Measurements from ENCODE around the gene TCOF1. TPM values are rescaled to one million over a fixed set of nuclear protein-coding genes. Genes with fewer than 3 reads are reported as not detected.

TCOF1 gene
- total RNA-seq, 2 donors from 2014 or later = 17.5 to 18.1 TPM

DNA sequence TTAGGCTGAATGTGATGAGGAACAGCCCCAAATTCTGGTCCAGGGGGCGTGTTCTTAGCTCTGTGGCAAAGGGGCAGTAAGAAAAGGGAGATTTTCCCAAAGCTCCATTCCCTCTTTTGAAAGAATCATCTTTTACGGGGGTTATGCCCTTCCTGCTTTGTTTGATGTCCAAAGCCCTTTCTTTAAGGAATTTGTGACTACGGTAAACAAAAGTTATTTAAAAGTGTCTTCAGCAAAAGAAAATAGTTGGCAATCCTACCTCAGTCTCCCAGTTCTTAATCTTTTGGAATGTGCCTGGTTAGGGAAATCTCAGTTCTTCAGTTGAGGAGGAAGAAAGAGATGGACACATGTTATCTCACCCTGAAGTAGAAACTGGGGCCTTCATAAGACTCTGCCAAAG lies 30.4 kb upstream of the TCOF1 start:
- Histone ChIP-seq H3K36me3 (no peaks in the 10 kb centered on the region), H3K4me1 (no peaks in the 10 kb centered on the region), H3K27me3 (no peaks in the 10 kb centered on the region), H3K9me3 (no peaks in the 10 kb centered on the region), H3K4me3 (no peak overlapping the region), H3K27ac (no peak overlapping the region)
- no peak for DNase-seq (ENCODE audit: low spot score)
- TF ChIP-seq, protein P1, sequence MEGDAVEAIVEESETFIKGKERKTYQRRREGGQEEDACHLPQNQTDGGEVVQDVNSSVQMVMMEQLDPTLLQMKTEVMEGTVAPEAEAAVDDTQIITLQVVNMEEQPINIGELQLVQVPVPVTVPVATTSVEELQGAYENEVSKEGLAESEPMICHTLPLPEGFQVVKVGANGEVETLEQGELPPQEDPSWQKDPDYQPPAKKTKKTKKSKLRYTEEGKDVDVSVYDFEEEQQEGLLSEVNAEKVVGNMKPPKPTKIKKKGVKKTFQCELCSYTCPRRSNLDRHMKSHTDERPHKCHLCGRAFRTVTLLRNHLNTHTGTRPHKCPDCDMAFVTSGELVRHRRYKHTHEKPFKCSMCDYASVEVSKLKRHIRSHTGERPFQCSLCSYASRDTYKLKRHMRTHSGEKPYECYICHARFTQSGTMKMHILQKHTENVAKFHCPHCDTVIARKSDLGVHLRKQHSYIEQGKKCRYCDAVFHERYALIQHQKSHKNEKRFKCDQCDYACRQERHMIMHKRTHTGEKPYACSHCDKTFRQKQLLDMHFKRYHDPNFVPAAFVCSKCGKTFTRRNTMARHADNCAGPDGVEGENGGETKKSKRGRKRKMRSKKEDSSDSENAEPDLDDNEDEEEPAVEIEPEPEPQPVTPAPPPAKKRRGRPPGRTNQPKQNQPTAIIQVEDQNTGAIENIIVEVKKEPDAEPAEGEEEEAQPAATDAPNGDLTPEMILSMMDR (IDR thresholded peaks at IDR 0.05) = no peak

DNA sequence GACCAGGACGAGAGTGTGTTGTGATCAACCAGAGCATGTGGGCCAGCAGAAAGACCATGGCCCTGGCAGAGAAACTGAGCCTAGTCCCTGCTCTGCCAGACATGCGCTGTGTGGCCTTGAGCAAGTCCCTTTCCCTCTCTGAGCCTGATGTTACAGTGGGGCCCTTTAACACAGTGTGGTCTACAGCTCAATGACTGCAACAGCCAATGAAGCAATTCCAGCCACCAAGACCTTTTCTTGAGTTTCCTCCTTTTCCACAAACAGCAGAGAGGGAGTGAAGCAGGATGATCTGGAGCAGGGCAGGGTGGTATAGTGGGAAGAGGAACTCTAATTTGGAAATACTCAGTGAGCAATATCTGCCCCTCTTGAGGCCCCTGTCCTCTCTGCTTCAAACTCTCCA lies 29.0 kb upstream of the TCOF1 start:
- DNase-seq (ENCODE audit: low spot score) = no peak
- no peaks in the 10 kb centered on the region for H3K27me3 ChIP-seq
- H3K36me3 ChIP-seq = no peaks in the 10 kb centered on the region
- H3K9me3 ChIP-seq = no peaks in the 10 kb centered on the region
- TF ChIP-seq, protein P1 (IDR thresholded peaks at IDR 0.05) = no peak
- no peak overlapping the region for H3K27ac ChIP-seq
- no peak overlapping the region for H3K4me3 ChIP-seq
- no peaks in the 10 kb centered on the region for H3K4me1 ChIP-seq

DNA sequence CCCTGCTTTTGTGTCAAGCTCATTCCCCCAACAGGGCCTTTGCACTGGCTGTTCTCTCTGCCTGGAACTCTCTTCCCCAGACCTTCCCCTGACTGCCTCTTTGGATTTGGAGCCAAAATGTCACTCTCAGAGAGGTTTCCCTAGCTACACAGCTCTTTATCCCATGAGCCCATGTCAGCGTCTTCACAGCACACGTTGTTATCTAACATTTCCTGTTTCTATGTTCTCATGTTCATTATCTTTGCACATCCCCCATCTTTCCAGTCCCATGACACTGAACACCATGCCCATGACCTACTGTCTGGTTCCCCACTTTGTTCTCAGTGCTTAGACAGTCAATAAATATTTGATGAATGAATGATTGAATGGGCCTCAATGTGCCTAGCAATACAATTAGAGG lies 28.5 kb upstream of the TCOF1 start:
- no peaks in the 10 kb centered on the region for H3K27me3 ChIP-seq
- H3K9me3 ChIP-seq = no peaks in the 10 kb centered on the region
- H3K27ac ChIP-seq = no peak overlapping the region
- TF ChIP-seq, protein P1 (IDR thresholded peaks at IDR 0.05) = no peak
- H3K4me3 ChIP-seq = no peak overlapping the region
- no peaks in the 10 kb centered on the region for H3K36me3 ChIP-seq
- no peak for DNase-seq (ENCODE audit: low spot score)
- no peaks in the 10 kb centered on the region for H3K4me1 ChIP-seq

DNA sequence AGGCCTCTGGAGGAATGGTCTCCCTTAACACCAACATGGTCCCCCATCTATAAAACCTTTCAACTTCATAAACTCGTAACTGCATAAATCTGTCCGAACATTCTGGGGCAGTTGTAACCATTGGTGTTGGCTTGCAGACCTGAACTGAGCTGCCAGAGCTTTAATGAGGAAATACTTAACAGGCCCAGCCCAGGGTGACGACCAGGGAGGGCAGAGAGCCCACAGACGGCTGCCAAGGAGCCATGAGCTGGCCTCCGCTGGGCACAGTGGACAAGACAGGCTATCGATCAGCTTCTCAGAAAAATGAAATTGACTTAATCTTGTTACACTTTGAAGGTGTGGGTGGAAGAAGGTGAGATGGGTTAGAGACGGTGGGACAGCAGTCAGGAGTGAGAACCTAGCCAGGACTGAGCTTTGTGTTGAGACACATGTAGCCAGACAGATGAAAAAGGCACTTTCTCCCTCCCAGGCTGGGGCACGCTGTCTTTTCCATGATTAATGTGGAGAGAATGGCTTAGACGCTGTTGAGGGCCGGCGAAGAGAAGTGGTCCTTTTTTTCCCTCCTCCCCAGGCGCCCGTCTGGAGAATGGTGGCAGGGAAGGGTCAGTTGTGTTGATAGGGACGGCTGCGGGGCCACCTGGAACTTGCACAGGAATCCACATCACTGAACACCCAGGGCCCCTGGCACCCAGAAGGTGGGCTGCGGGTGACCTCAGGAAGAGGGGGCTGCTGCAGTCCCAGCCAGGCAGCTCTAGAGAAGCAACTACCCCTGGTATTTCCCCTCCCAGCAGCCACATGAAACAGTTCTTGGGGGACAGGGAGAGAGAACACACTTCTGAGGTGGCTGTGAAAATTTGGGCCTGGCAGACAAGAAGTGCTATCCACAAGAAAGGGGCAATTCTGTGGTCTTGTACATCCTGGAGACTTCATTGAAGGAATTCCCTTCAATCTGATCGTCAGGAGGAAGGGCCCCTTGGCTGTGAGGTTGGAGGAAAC lies 27.3 kb upstream of the TCOF1 start:
- no peak overlapping the region for H3K4me3 ChIP-seq
- H3K4me1 ChIP-seq = no peaks in the 10 kb centered on the region
- no peaks in the 10 kb centered on the region for H3K36me3 ChIP-seq
- no peaks in the 10 kb centered on the region for H3K27me3 ChIP-seq
- H3K27ac ChIP-seq = no peak overlapping the region
- H3K9me3 ChIP-seq = no peaks in the 10 kb centered on the region
- DNase-seq (ENCODE audit: low spot score) = no peak
- TF ChIP-seq, protein P1 (IDR thresholded peaks at IDR 0.05) = no peak

DNA sequence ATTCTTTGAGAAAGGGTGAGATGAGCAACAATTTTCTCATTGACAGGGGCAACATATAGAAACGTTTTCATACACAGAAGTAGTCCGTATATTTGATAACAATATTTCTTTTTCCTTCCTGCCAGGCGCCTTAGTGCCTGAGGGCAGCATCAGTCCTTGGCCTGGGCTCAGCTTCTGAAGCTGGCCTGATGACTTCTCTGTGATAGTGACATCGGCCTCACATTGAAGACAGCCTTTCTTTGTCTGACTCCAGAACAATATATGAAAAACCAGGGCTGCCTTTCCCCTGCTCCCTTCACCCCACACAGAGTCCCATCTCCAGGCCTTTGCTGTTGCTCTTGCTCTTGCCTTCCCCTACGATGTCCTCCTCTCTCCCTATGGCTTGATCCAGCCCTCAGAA lies 24.1 kb upstream of the TCOF1 start:
- no peak for DNase-seq (ENCODE audit: low spot score)
- Histone ChIP-seq H3K9me3 (no peaks in the 10 kb centered on the region), H3K27ac (no peak overlapping the region), H3K4me1 (no peaks in the 10 kb centered on the region), H3K4me3 (no peak overlapping the region), H3K36me3 (no peaks in the 10 kb centered on the region), H3K27me3 (no peaks in the 10 kb centered on the region)
- TF ChIP-seq, protein P1 (IDR thresholded peaks at IDR 0.05) = no peak

Data from right atrium auricular region (tissue), 2 donors.